K562 (cell line): ENCODE results near the gene CSMD2.

Source experiments
- CTCF ChIP-seq, 3 experiments: IDR thresholded peaks in 2 of 3; conservative IDR thresholded peaks in 1 of 3; 2 replicates each; pipeline ENCODE4 v1.5.1; 2011 to 2012; ENCODE audit warnings: low read length in 3 of 3, mild to moderate bottlenecking in 3 of 3, control low read depth in 2 of 3, improper control_type of control experiment in 1 of 3, inconsistent platforms in 1 of 3, low read depth in 1 of 3, mixed read lengths in 1 of 3, moderate library complexity in 1 of 3; ENCODE audit not compliant: insufficient read depth in 2 of 3
- NCOA6 ChIP-seq: fragments of 450-650 bp; IDR thresholded peaks from 2 replicates; pipeline ENCODE4 v1.6.1; 2017; ENCODE audit warnings: mild to moderate bottlenecking

- no peak for TF ChIP-seq NCOA6
- TF ChIP-seq CTCF (IDR thresholded peaks at IDR 0.05 in 2 of 3, conservative IDR thresholded peaks at IDR 0.05 in 1 of 3; ENCODE audit: insufficient read depth in 2 of 3, low read depth in 1 of 3, low read length in 3 of 3), result no peak
Observed at GRCh38 chr1:33805988-33806387, 359.0 kb downstream of the CSMD2 start.
